GM12891 (cell line): ENCODE data around the gene TRIB2.

ENCODE experiments used
- PAX5 ChIP-seq: IDR thresholded peaks from 2 replicates; pipeline ENCODE4 v1.6.1; 2011; ENCODE audit warnings: low read length, moderate library complexity, mild to moderate bottlenecking; ENCODE audit not compliant: insufficient read depth, severe bottlenecking
- POLR2A ChIP-seq: IDR thresholded peaks from 2 replicates; pipeline ENCODE4 v1.6.1; 2011; ENCODE audit warnings: low read depth, low read length, control low read depth
- POLR2AphosphoS5 ChIP-seq: IDR thresholded peaks from 2 replicates; pipeline ENCODE4 v1.6.1; 2011; ENCODE audit warnings: low read depth, low read length, control low read depth
- POU2F2 ChIP-seq: IDR thresholded peaks from 2 replicates; pipeline ENCODE4 v1.6.1; 2011; ENCODE audit warnings: low read depth, mild to moderate bottlenecking, control low read depth, low read length, moderate library complexity
- SPI1 ChIP-seq: IDR thresholded peaks from 2 replicates; pipeline ENCODE4 v1.6.1; 2011; ENCODE audit warnings: low read depth, low read length, control low read depth
- TAF1 ChIP-seq: IDR thresholded peaks from 2 replicates; pipeline ENCODE4 v1.6.1; 2011; ENCODE audit warnings: low read depth, low read length, control low read depth

- TF ChIP-seq POLR2A (no peak), POLR2AphosphoS5 (no peak), TAF1 (no peak), PAX5 (no peak), POU2F2 (no peak), SPI1 (no peak)
These were observed 24.6 kb downstream of the TRIB2 start for GRCh38 chr2:12741380-12741779.
